GM18951 (cell line): ENCODE measurements around the gene SNAP47.

Source experiments
- POLR2A ChIP-seq: IDR thresholded peaks from 4 replicates; pipeline ENCODE4 v1.6.1; 2011; ENCODE audit warnings: mild to moderate bottlenecking; ENCODE audit not compliant: insufficient read length, insufficient read depth; ENCODE audit errors: extremely low read depth
- in situ Hi-C: fragments of 300-500 bp; cut with MboI; formaldehyde crosslinking; loops from one replicate; pipeline ENCODE4 v1.12.0; 2022; ENCODE audit warnings: low sequenced_read_pairs, mixed read lengths, inconsistent platforms; ENCODE audit not compliant: unreplicated experiment

Gene SNAP47

DNA sequence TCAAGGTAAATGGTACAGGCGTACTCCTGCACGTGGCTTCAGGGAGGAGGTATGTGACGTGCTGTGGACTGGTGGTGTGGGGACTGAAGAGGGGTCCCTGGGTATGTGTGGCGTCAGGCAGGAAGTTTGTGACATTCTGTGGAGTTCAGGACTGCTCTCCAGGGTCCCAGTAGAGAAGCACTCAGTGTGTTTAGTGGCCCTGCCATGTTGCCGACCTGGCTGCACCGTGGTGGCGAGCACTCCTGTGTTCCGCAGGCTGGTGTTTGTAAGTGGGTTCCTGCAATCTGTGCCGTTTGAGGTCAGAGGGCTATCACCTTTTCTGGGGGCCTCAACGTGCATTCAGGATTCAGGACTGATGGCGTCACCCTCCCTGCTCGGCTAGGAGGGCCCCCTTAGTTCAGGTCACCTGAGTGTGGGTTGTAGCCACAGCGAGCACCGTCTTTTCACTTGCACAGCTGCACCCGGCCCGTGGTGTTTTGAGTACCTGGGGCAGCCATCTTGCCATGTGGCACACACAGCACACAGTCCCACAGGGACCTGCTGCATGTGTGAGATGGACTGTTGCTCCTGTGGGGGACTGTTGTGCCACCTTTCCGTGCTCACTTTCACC, 26.5 kb downstream of the SNAP47 start:
- in situ Hi-C loops: no loop called here
- no peak for TF ChIP-seq POLR2A

DNA sequence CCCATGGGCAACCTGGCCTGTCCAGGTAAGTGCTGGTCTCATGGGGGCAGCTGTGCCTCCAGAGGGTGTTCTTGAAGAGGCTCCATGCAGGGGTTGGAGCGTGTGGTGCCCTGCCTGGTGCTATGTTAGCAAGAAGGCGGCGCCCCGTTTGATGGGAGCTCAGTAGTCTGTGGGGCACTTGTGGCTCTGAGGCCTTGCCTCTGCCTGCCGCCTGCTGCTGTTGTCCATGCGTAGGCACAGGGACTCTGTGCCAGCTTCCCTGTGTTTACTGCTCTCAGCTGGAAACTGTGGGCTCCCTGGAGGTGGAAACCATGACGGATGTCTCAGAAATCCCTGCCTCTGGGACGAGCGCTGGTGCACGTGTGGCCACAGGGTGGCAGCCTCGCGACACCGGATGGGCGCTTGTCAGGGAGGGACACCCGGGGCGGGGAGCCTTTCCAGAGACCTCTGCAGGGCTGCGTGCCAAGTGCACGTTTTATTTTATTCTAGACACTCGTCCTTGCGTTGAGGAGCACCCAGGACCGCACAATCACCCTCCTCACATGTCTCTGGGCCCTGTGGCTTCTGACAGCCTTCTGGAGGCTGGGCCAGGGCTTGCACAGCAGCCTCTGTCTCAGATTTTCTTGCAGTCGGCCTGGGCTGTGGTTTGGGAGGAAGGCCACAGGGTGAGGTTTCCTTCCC, 27.1 kb downstream of the SNAP47 start:
- in situ Hi-C loops: no loop called here
- TF ChIP-seq POLR2A: no peak

DNA sequence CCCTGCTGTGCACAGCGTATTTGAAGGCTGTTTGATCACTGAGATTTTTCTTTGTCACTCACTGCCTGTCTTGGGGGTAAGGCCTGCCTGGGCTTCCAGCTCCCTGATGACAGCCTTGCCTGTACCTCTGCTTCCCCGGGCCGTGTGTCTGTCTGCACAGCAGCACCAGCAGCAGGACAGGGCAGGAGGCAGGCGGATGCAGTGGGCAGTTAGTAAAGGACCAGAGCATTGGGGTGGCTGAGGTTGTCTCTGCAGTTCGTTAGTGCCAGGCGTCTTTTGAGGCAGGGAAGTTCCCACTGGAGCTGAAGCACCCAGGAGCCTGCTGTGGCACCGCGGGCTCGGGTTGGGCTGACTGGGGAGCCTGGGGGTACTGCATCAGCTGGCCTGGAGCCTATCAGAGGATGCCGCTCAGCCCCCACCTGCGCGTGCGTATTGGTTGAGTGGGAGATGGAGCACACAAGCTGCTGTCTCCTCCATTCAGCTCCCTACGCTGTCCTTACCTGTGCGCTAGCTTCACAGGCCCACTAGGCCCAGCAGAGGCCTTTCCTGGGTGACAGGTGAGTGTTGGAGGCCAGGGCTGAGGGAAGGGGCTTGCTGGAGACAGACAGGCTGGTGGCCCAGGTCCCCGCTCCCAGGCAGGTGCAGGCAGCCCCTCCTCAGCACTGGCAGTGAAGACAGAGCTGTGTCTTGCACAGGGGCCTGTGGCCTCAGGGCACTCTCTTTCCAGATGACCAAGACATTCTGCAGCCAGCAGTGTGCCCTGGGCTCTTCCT, 28.2 kb downstream of the SNAP47 start:
- in situ Hi-C loops: no loop called here
- no peak for TF ChIP-seq POLR2A

DNA sequence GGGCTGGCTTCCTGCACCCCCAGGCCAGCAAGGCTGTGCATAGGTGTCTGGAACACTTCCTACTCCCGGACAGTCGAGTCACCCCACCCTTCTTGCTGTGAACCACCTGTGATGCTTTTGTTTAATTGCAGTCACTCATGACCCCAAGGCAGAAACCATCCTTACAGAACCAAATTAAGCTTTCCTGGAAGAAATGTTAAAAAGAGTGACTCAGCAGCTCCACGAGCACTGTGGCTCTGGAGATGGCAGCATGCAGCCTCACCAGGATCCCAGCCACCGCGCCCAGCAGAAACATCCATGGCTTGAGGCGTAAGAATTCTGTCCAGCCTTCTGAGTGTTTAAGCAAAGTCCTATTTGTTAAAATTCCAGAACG, 28.8 kb downstream of the SNAP47 start:
- no peak for TF ChIP-seq POLR2A
- in situ Hi-C loops: no loop called here

DNA sequence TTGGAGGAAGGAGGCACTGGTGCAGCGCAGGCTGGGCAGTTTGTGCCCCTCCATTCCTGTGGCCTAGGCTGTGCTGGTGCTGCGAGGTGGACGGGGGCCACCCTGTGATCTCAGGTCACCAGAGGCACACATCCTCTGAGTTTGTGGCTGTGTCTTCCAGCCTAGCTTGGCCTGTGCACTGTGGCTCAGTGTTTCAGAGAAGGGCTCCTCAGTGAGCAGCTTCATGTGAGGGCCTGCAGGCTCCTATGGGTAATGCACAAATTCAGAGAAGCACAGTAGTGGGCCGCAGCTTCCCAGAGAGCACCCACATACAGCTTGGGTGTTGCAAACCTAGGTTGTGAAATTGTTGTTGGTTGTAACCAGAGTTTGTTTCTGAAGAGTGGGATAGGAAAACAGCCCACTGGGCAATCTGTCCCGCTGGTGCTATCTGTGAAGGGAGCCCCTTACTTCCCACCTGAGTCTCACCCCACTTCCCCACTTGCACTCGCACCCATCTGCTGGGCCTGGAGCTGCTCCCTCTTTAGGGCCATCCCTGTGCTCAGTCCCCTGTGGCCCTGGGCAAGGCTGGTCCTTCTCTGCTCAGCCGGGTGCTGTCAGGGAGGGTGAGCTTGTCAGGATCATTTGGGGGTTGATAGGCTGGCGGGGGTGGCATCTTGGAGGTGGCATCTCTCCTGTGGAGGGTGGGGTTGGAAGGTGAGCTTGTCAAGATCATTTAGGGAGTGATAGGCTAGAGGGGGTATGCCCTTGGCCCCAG, 30.2 kb downstream of the SNAP47 start:
- in situ Hi-C loops: no loop called here
- no peak for TF ChIP-seq POLR2A

DNA sequence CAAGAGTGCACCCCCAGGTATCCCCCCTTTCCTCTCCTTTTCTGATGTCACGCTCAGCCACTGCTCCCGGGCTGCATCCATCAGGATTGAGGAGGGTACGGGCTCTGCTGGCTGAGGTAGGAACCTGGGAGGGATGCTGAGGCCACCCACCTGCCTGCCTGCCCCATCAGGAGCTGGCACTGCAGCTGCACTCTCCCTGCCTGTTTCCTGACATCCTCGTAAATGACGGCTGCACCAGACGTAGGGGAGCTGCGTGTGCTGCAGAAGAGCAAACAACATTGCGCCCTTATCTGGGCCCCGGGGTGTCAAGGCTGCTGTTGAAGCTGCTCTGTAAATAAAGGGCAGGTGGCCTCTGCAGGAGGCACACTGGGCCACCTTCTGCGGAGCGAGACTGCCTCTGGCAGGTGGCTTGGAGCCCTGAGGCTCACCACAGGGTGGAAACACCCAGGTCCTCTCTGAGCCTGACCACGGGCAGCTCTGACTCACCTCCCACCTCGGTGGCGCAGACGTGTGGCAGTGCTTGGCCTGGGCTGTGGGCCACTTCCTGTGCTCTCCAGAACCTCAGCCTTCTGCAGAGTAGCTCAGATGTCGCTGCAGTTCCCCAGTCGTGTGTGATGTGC, 30.9 kb downstream of the SNAP47 start:
- in situ Hi-C loops: no loop called here
- no peak for TF ChIP-seq POLR2A

DNA sequence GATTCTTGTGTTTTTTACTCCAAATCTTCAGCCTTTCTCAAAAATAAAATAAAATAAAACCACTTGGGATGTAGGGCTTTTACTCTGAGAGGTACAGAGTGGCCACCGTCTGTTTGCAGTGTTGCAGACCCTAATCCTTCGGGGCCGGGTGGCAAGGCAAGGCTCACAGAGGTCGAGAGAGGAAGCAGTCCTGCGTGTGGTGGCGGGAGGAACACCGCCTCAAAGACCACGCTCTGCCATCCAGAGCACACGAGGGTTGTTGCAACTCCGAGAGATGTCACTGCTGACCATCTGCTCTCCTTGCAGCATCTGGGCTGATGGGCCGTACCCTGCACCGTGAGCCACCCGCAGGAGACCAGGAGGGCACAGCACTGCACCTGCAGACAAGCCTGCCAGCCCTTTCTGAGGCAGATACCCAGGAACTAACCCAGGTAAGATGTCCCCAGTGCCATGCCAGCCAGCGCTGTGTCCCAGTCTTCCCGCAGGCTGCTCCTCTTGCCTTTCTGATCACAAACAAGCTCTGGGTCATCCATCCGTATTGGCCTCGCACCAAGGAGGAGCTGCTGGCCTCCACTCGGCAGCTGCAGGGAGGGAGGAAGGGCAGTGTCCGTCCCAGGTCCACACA, 31.5 kb downstream of the SNAP47 start:
- TF ChIP-seq POLR2A: no peak
- in situ Hi-C loops: no loop called here

DNA sequence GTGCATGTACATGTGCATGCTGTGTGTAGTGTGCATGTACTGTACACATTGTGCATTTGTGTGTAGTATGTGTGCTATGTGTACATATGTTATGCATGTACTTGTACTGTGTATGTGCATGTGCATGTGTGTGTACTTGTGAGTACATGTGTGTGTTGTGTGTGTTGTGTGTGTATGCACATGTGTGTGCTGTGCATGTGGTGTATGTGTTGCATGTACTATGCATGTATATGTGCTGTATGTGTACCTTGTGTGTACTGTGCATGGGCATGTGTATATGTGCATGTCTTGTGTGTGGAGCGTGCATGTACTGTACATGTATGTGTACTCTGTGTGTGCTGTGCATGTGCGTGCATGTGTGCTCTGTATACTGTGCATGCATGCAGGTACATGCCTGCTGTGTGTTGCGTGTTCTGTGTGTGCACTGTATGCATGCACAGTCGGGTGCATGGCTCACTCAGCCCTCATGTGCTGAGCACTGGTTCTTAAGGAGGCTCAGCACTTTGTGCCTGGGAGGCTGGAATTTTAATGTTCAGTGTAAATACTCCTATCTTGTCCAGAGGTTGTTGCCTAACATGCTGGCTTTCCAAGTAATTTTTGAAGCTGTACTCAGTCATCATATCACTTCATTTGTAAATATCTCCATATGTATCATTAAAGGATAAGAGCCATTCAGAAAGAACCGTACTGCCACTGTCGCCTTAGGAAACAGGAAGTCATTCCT, 32.3 kb downstream of the SNAP47 start:
- in situ Hi-C loops: no loop called here

DNA sequence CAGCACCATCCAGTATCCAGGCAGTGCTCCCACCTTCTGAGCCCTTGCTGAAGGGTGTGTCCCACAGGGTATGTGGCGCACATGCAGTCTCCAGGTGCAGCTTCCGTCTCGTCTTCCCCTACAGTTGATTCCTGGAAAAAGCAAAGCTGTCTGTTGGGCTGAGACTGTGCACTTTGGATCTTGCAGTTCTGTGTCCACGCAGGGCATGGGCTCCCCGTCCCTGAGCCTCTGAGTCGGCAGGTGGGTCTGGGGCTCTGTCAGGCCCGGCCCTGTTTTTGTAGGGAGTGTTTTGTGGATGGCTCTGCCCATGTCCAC, 32.8 kb downstream of the SNAP47 start:
- in situ Hi-C loops: no loop called here
- TF ChIP-seq POLR2A: no peak

More for the DNA sequence above, 32.3 kb downstream of the SNAP47 start:
- TF ChIP-seq POLR2A: no peak

DNA sequence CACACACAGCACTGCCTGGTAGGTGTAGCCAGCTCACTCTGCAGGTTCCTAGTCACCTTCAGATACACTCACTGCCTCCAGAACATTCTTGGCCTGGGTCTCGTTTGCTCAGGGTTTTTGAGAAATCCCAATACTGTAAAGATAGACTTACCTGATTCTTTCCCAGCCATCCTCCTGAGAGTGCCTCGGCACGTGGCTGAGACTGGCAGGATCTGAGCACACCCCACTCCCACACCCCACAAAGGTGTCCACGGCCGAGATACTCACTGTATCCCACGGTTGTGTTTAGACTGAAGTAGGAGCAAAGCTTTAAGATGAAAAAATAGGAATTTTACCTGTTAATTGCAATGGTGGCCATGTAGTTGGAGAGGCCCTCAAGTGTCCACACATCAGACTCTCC, 33.4 kb downstream of the SNAP47 start:
- no peak for TF ChIP-seq POLR2A
- in situ Hi-C loops: no loop called here

DNA sequence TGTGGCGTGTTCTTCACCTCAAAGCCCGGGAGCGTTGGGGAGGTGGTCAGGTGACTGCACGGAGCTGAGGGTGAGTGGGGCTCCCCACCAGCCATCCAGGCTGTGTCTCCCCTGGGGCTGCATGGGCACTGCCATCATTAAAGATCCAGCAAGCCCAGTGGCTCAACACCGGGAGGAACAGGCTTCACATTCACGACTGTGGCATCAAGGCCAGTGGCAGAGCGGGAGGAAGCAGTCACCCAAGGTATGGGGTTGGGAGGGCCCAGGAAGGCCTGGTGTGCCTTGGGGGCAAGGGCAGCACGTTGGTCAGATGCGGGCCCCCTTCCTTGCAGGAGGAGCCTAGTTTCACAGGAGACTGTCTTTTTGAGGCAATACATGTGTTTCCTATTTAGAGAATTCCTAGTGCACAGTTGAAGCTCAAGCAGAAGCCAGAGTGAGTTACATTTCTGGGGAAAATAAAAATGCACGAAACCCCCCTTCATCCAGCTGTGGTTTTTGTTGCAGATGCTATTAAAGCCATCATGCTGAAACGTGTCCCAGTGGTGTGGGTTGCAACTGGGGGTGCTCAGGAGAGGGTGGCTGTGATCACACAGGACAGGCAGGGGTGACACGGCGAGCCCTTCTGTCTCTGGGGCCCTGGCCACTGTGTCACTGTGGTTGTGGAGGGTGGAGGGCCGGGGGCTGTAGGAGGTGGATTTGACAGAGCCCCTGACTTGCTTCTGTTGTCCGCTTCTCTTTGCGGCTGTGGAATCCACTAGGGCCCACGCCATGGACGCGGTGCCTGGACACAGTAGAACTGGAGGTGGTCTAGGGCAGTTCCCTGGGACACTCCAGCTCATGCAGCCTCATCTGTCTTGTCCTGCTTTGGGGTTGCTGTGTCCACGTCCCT, 34.1 kb downstream of the SNAP47 start:
- no peak for TF ChIP-seq POLR2A
- in situ Hi-C loops: no loop called here
